Activated CD8-positive, alpha-beta T cell treated with anti-CD3 and anti-CD28 coated beads for 36 hours (primary cell): ENCODE measurements around the gene DNAH8. TPM values are rescaled to one million over a fixed set of nuclear protein-coding genes. Genes with fewer than 3 reads are reported as not detected.

Experiments
- ATAC-seq: fragments of 200-7000 bp; cut with Tn5 transposase; one replicate; pipeline ENCODE4 v1.10.0; 2021; ENCODE audit warnings: mild to moderate bottlenecking, moderate library complexity
- CTCF ChIA-PET: fragments of 350-600 bp; sonication (Branson Sonifier 250); formaldehyde crosslinking; loops from one replicate; lab custom pipeline; 2021; ENCODE audit warnings: antibody characterized with exemption; lab: Charles Lee
- POLR2A ChIA-PET: fragments of 350-600 bp; sonication (Branson Sonifier 250); formaldehyde crosslinking; loops from one replicate; lab custom pipeline; 2021; ENCODE audit warnings: antibody characterized with exemption; lab: Charles Lee
- DNase-seq: peaks from one replicate; pipeline ENCODE4 v3.0.0-alpha.2; 2020
- H3K27ac Mint-ChIP-seq: one replicate; pipeline ENCODE4 v1.8.0; 2021; ENCODE audit warnings: mild to moderate bottlenecking, mixed read lengths
- H3K27me3 Mint-ChIP-seq: one replicate; pipeline ENCODE4 v1.8.0; 2021; ENCODE audit warnings: mixed read lengths
- H3K36me3 Mint-ChIP-seq: one replicate; pipeline ENCODE4 v1.8.0; 2021; ENCODE audit warnings: low read depth, mixed read lengths
- H3K4me1 Mint-ChIP-seq: one replicate; pipeline ENCODE4 v1.8.0; 2021; ENCODE audit warnings: low read depth, mixed read lengths
- H3K4me3 Mint-ChIP-seq: one replicate; pipeline ENCODE4 v1.8.0; 2021; ENCODE audit warnings: mild to moderate bottlenecking, moderate library complexity, mixed read lengths
- H3K9me3 Mint-ChIP-seq: one replicate; pipeline ENCODE4 v1.8.0; 2021; ENCODE audit warnings: mixed read lengths
- CTCF ChIP-seq: fragments of 200-600 bp; IDR thresholded peaks from one replicate; pipeline ENCODE4 v1.8.0; 2022; ENCODE audit warnings: antibody characterized with exemption, mild to moderate bottlenecking
- intact Hi-C: fragments of 100-400 bp; cut with micrococcal nuclease; formaldehyde crosslinking; loops from one replicate; pipeline ENCODE4 v1.10.0; 2022
- total RNA-seq, 2 experiments: library from RNA; stranded (reverse); gene quantifications; one replicate each; pipeline ENCODE4 v1.2.3, GENCODE V29; 2021

The DNAH8 gene
- total RNA-seq, 2 experiments from 2014 or later = not detected

- intact Hi-C loops = no loop called here
- POLR2A ChIA-PET = no interaction called here
- peak; percentile 99 for ATAC-seq
- no peak overlapping the region for H3K4me3 Mint-ChIP-seq
- no peaks in the 10 kb centered on the region for H3K4me1 Mint-ChIP-seq
- H3K36me3 Mint-ChIP-seq = no peaks in the 10 kb centered on the region
- DNase-seq = peak; percentile 75
- peaks cover 42% of the 10 kb centered on the region for H3K27me3 Mint-ChIP-seq
- CTCF ChIA-PET = interaction anchor here (0.6 to 2.9 kb wide), 22 partner anchors 9 to 511 kb away, joined by 3 to 22 read pairs (median 4); no protein-coding TSS in a partner anchor
- no peak overlapping the region for H3K27ac Mint-ChIP-seq
- TF ChIP-seq CTCF = peak; percentile 84
- H3K9me3 Mint-ChIP-seq = no peaks in the 10 kb centered on the region
These were observed 314.3 kb downstream of the DNAH8 start for GRCh38 chr6:39029156-39030011.

- no peak for ATAC-seq
- no peak for TF ChIP-seq CTCF
- Mint-ChIP-seq H3K9me3 (no peaks in the 10 kb centered on the region), H3K4me1 (peaks cover 5% of the 10 kb centered on the region), H3K36me3 (no peaks in the 10 kb centered on the region), H3K4me3 (no peak overlapping the region), H3K27me3 (peaks cover 58% of the 10 kb centered on the region), H3K27ac (no peak overlapping the region)
- DNase-seq = no peak
- CTCF ChIA-PET = interaction anchor here (1.4 to 1.6 kb wide), 2 partner anchors 38 to 130 kb away, joined by 3 to 6 read pairs; no protein-coding TSS in a partner anchor
- POLR2A ChIA-PET = no interaction called here
- intact Hi-C loops = no loop called here
These were observed 320.6 kb downstream of the DNAH8 start for GRCh38 chr6:39035681-39036080.

- no peak for ATAC-seq
- Mint-ChIP-seq H3K9me3 (no peaks in the 10 kb centered on the region), H3K27ac (no peak overlapping the region), H3K4me1 (peaks cover 10% of the 10 kb centered on the region), H3K4me3 (no peak overlapping the region), H3K27me3 (peaks cover 60% of the 10 kb centered on the region), H3K36me3 (no peaks in the 10 kb centered on the region)
- intact Hi-C loops = no loop called here
- no peak for TF ChIP-seq CTCF
- ChIA-PET CTCF (interaction anchor here (1.1 to 1.6 kb wide), 3 partner anchors 18 to 129 kb away, joined by 3 to 6 read pairs (median 3); no protein-coding TSS in a partner anchor), POLR2A (no interaction called here)
- DNase-seq = no peak
These were observed 322.0 kb downstream of the DNAH8 start for GRCh38 chr6:39037082-39037508.

GRCh38 chr6:39037707-39038106 lies 322.6 kb downstream of the DNAH8 start:
- H3K4me3 Mint-ChIP-seq = no peak overlapping the region
- CTCF ChIA-PET = no interaction called here
- no peaks in the 10 kb centered on the region for H3K36me3 Mint-ChIP-seq
- ATAC-seq (no peak), DNase-seq (no peak)
- no peak for TF ChIP-seq CTCF
- H3K27me3 Mint-ChIP-seq = peaks cover 57% of the 10 kb centered on the region
- no peaks in the 10 kb centered on the region for H3K9me3 Mint-ChIP-seq
- POLR2A ChIA-PET = no interaction called here
- intact Hi-C loops = no loop called here
- peaks cover 10% of the 10 kb centered on the region for H3K4me1 Mint-ChIP-seq
- H3K27ac Mint-ChIP-seq = no peak overlapping the region

- Mint-ChIP-seq H3K27ac (no peak overlapping the region), H3K36me3 (no peaks in the 10 kb centered on the region), H3K9me3 (no peaks in the 10 kb centered on the region), H3K27me3 (peaks cover 44% of the 10 kb centered on the region), H3K4me3 (no peak overlapping the region), H3K4me1 (peaks cover 10% of the 10 kb centered on the region)
- CTCF ChIA-PET = interaction anchor here (1.3 to 2.5 kb wide), 3 partner anchors 11 to 270 kb away, joined by 4 to 10 read pairs (median 5); no protein-coding TSS in a partner anchor
- ATAC-seq (no peak), DNase-seq (no peak)
- intact Hi-C loops = no loop called here
- no peak for TF ChIP-seq CTCF
- POLR2A ChIA-PET = no interaction called here
These were observed 325.1 kb downstream of the DNAH8 start for GRCh38 chr6:39040080-39040673.
